Transverse colon (tissue), 4 donors: ENCODE results near the gene NCKAP5. TPM values are rescaled to one million over a fixed set of nuclear protein-coding genes. Genes with fewer than 3 reads are reported as not detected.

ENCODE experiments used
- DNase-seq: peaks from one replicate; pipeline ENCODE4 v3.0.0-alpha.2; 2019
- H3K27ac ChIP-seq, 4 donors: fragments of 200-600 bp; sonication (generic); 2 replicates each; pipeline ENCODE4 v1.5.1; 2016 to 2018; ENCODE audit warnings: inconsistent platforms in 4 of 4
- H3K27me3 ChIP-seq: fragments of 200-600 bp; sonication (generic); 2 replicates; pipeline ENCODE4 v1.5.1; 2017; ENCODE audit warnings: inconsistent platforms
- H3K36me3 ChIP-seq, 4 donors: fragments of 200-600 bp; sonication (generic); 2 replicates each; pipeline ENCODE4 v1.5.1; 2017 to 2019; ENCODE audit warnings: inconsistent platforms in 4 of 4
- H3K4me1 ChIP-seq, 4 donors: fragments of 200-600 bp; sonication (generic); 2 replicates each; pipeline ENCODE4 v1.5.1; 2017 to 2020; ENCODE audit warnings: inconsistent platforms in 4 of 4
- H3K4me3 ChIP-seq, 4 donors: fragments of 200-600 bp; sonication (generic); 1 replicate in 1 of 4; 2 replicates in 3 of 4; pipeline versions ENCODE4 v1.5.1 to v1.6.1; 2017 to 2019; ENCODE audit warnings: inconsistent platforms in 4 of 4
- H3K9me3 ChIP-seq, 2 donors: fragments of 200-600 bp; sonication (generic); 2 replicates each; pipeline ENCODE4 v1.5.1; 2017 to 2019; ENCODE audit warnings: inconsistent platforms in 2 of 2
- EP300 ChIP-seq: sonication (generic); formaldehyde crosslinking; IDR thresholded peaks from one replicate; pipeline ENCODE4 v1.6.1; 2017; ENCODE audit warnings: antibody characterized with exemption, low read depth
- POLR2A ChIP-seq: fragments of 450-650 bp; IDR thresholded peaks from one replicate; pipeline ENCODE4 v1.6.1; 2016; ENCODE audit warnings: antibody characterized with exemption, mild to moderate bottlenecking, moderate library complexity
- POLR2AphosphoS5 ChIP-seq, 3 donors: sonication (generic); formaldehyde crosslinking; IDR thresholded peaks; one replicate each; pipeline ENCODE4 v1.6.1; 2016; ENCODE audit warnings: antibody characterized with exemption in 3 of 3
- WGBS, 2 donors: methylation state at CpG; one replicate each; pipeline ENCODE4 v1.1.5; 2018; ENCODE audit warnings: low coverage in 1 of 2; 5-methylcytosine and 5-hydroxymethylcytosine counted together
- in situ Hi-C, 4 donors: fragments of 200-750 bp; cut with MboI; loops; one replicate each; pipeline versions ENCODE4 v1.15.0 to v1.15.1; 2017; ENCODE audit warnings: low sequenced_read_pairs in 3 of 4, low pct_ligation_motif_present in 1 of 4, low pct_unique_long_range_greater_than_20kb in 1 of 4
- intact Hi-C: fragments of 100-400 bp; cut with DNase I; formaldehyde crosslinking; loops from one replicate; pipeline ENCODE4 v1.15.1; 2023; ENCODE audit warnings: low total_unique reads
- total RNA-seq, 4 donors: library from RNA; depleted of rRNA; stranded (reverse); fragments of >200 nt; gene quantifications; one replicate each; pipeline ENCODE4 v1.1.0, GENCODE V29; 2016
- TF ChIP-seq, protein P1 (sequence below), 5 experiments: fragments of 200-600 bp in 3 of 5; fragments of 450-650 bp in 2 of 5; sonication (generic) in 3 of 5; IDR thresholded peaks; 1 replicate in 2 of 5; 2 replicates in 3 of 5; pipeline ENCODE4 v1.5.1; 2016 to 2017; ENCODE audit warnings: antibody characterized with exemption in 5 of 5, inconsistent platforms in 3 of 5, mild to moderate bottlenecking in 2 of 5, moderate library complexity in 1 of 5

NCKAP5 gene
- total RNA-seq, 4 donors from 2014 or later, result 1.1 to 10.9 (median 5.0) TPM

- TF ChIP-seq POLR2A, result no peak
- in situ Hi-C loops (no loop called here), intact Hi-C loops (no loop called here)
- Histone ChIP-seq H3K4me1 (no peaks in the 10 kb centered on the region), H3K9me3 (no peaks in the 10 kb centered on the region), H3K4me3 (no peak overlapping the region), H3K27me3 (no peaks in the 10 kb centered on the region), H3K27ac (no peak overlapping the region), H3K36me3 (no peaks in the 10 kb centered on the region)
- no peak for DNase-seq
Observed at GRCh38 chr2:133439565-133439920, 128.7 kb downstream of the NCKAP5 start.

- no peaks in the 10 kb centered on the region for H3K9me3 ChIP-seq
- intact Hi-C loops, result no loop called here
- in situ Hi-C loops, result no loop called here
- H3K27me3 ChIP-seq, result no peaks in the 10 kb centered on the region
- no peaks in the 10 kb centered on the region for H3K4me1 ChIP-seq
- H3K4me3 ChIP-seq, result no peak overlapping the region
- 76 to 79% methylated on average over 4 of the region's 4 CpGs for WGBS, 2 donors
- no peak overlapping the region for H3K27ac ChIP-seq
- H3K36me3 ChIP-seq, result no peaks in the 10 kb centered on the region
- DNase-seq, result no peak
- no peak for TF ChIP-seq POLR2AphosphoS5 (IDR thresholded peaks at IDR 0.05)
- no peak for TF ChIP-seq EP300
- no peak for TF ChIP-seq POLR2A
- TF ChIP-seq, protein P1, sequence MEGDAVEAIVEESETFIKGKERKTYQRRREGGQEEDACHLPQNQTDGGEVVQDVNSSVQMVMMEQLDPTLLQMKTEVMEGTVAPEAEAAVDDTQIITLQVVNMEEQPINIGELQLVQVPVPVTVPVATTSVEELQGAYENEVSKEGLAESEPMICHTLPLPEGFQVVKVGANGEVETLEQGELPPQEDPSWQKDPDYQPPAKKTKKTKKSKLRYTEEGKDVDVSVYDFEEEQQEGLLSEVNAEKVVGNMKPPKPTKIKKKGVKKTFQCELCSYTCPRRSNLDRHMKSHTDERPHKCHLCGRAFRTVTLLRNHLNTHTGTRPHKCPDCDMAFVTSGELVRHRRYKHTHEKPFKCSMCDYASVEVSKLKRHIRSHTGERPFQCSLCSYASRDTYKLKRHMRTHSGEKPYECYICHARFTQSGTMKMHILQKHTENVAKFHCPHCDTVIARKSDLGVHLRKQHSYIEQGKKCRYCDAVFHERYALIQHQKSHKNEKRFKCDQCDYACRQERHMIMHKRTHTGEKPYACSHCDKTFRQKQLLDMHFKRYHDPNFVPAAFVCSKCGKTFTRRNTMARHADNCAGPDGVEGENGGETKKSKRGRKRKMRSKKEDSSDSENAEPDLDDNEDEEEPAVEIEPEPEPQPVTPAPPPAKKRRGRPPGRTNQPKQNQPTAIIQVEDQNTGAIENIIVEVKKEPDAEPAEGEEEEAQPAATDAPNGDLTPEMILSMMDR (IDR thresholded peaks at IDR 0.05), result no peak
Observed at GRCh38 chr2:133438848-133439564, 129.3 kb downstream of the NCKAP5 start.

DNA sequence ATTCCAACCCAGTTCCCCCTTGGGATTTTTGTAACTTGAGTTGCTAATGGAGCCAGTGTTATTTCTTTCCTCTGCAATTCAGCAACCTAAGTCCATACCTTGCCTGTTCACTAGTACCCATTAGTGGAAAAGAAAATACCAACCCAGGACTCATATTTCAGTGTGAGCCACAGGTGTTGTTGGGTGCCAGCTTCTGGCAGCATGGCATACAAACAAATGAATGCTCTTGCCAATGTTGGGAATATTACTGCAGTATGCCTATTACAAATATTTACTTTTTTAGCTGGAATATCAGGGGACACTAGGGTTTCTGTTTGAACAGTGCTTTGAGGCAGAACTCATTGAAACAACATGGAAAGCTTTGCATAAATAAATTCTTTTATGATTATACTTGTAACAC lies 130.2 kb downstream of the NCKAP5 start:
- no peaks in the 10 kb centered on the region for H3K9me3 ChIP-seq
- no peak overlapping the region for H3K27ac ChIP-seq
- intact Hi-C loops (no loop called here), in situ Hi-C loops (no loop called here)
- H3K27me3 ChIP-seq, result no peaks in the 10 kb centered on the region
- H3K36me3 ChIP-seq, result no peaks in the 10 kb centered on the region
- no peaks in the 10 kb centered on the region for H3K4me1 ChIP-seq
- no peak for DNase-seq
- H3K4me3 ChIP-seq, result no peak overlapping the region
- TF ChIP-seq, protein P1 (IDR thresholded peaks at IDR 0.05), result no peak
- TF ChIP-seq EP300 (no peak), POLR2A (no peak), POLR2AphosphoS5 (IDR thresholded peaks at IDR 0.05) (no peak)

DNA sequence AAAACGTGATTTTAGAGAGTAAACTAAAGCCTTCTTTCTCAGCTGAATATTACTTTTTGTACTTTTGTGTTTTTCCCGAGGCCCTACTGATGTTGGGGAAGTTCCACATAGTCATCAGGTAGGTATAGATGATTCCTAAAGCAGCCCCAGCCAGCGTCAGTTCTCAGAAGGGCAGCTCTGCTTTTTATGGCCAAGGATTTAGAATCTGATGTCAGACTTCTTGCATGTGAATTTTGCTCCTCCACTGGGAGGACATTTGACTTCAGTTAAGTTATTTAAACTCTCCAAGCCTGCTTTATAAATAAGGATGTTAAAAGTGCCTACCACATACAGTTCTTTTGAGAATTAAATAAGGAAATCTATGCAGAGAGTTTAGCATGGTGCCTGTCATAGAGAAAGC lies 130.8 kb downstream of the NCKAP5 start:
- Histone ChIP-seq H3K4me3 (no peak overlapping the region), H3K36me3 (no peaks in the 10 kb centered on the region), H3K4me1 (no peaks in the 10 kb centered on the region), H3K27ac (no peak overlapping the region), H3K9me3 (no peaks in the 10 kb centered on the region), H3K27me3 (no peaks in the 10 kb centered on the region)
- DNase-seq, result no peak
- 57% methylated on average over 3 of the region's 3 CpGs for WGBS, 2 donors
- intact Hi-C loops, result no loop called here
- in situ Hi-C loops, result no loop called here
- no peak for TF ChIP-seq EP300
- TF ChIP-seq POLR2AphosphoS5 (IDR thresholded peaks at IDR 0.05), result no peak
- TF ChIP-seq POLR2A, result no peak
- TF ChIP-seq, protein P1 (IDR thresholded peaks at IDR 0.05), result no peak
